Posterior vena cava (tissue), 2 donors: Measurements from ENCODE around the gene ZNF511. TPM values are rescaled to one million over a fixed set of nuclear protein-coding genes. Genes with fewer than 3 reads are reported as not detected.
A peak's percentile ranks its signal among the peaks of the same experiment; 100 is the strongest.

Source experiments
- DNase-seq: peaks from one replicate; pipeline ENCODE4 v3.0.0-alpha.2; 2020; ENCODE audit warnings: low spot score
- intact Hi-C, 2 donors: fragments of 100-400 bp; cut with DNase I; formaldehyde crosslinking; loops; one replicate each; pipeline versions ENCODE4 v1.14.1 to v1.14.2; 2022 to 2023
- total RNA-seq, 2 donors: library from RNA; stranded (reverse); fragmentation: NEBNext Ultra II Directional; extraction: Animal tissue kit (Norgen Biotek cat#: 25700); gene quantifications; one replicate each; pipeline ENCODE4 v1.2.1, GENCODE V29; 2021
- donor health status: DM: yes; HTN: yes; CAD: no.
- donor health status: DM: yes; HTN: yes; CAD: no.

ZNF511 gene
- total RNA-seq, 2 donors from 2014 or later = 27.4 to 30.7 TPM

DNA sequence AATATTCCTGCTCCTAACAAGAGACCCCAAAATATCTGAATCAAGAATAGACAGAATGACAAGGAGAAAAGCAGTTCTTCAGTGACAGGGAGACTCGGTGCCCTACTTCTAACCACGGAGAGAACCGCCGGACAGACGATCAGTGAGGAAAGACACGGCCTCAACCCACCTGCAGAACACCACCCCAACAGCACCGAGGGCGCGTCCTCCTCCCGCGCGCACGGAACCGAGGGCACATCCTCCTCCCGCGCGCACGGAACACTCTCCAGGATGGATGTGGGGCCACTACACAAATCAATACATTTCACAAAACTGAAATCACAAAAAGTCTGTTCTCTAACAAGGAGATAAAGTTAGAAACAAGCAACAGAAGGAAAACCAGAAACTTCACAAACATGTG, 22.3 kb upstream of the ZNF511 start:
- DNase-seq = no peak
- intact Hi-C loops = no loop called here

- no peak for DNase-seq
- intact Hi-C loops = no loop called here
Observed at GRCh38 chr10:133287832-133288500, 20.7 kb upstream of the ZNF511 start.

GRCh38 chr10:133289761-133290160, 19.0 kb upstream of the ZNF511 start:
- intact Hi-C loops = loop anchor here in 1 of 2 donors (1.0 kb wide), 1 partner anchor 31 kb away; no protein-coding TSS in a partner anchor

GRCh38 chr10:133292919-133293809, 15.6 kb upstream of the ZNF511 start:
- no peak for DNase-seq
- intact Hi-C loops = no loop called here

More at GRCh38 chr10:133289761-133290160, 19.0 kb upstream of the ZNF511 start:
- no peak for DNase-seq

DNA sequence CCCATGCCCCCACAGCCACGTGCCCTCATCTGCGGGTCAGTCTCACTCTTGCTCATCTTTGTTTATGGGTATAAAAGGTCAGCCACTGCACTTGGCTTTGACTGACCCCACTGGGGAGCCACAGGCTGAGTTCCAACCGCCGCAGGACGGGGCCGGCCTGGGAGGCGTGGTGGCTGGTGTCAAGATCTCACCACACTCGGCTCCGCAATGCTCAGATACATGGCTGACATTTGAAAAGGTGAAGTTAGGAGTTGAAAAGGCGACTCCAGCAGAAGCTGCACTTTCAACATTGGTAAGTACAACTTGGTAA, 14.9 kb upstream of the ZNF511 start:
- DNase-seq = no peak
- intact Hi-C loops = no loop called here

DNA sequence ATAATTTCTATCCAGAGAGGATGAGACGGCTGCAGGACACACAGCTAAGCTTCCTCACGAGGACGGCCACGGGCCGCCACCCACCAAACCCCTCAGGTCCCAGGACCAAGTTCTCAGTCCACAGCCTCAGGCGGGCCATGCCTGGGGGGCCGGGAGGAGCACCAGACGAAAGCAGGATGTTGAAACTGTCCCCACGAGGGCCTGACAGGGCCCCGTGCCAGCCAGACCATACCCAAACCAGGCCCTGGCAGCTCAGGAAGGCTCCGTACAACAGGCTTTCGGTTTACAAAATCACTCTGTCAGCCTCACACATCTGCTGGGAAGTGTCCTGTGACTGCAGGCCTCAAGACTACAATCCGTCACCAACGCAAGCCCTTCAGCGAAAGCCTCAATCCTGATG, 14.5 kb upstream of the ZNF511 start:
- no peak for DNase-seq
- intact Hi-C loops = no loop called here

- no peak for DNase-seq
- intact Hi-C loops = no loop called here
Observed at GRCh38 chr10:133295426-133296320, 13.0 kb upstream of the ZNF511 start.

GRCh38 chr10:133297504-133297903, 11.2 kb upstream of the ZNF511 start:
- DNase-seq = no peak
- intact Hi-C loops = no loop called here

- intact Hi-C loops = no loop called here
Observed at GRCh38 chr10:133298466-133298865, 10.2 kb upstream of the ZNF511 start.

GRCh38 chr10:133299224-133299623, 9.5 kb upstream of the ZNF511 start:
- DNase-seq = no peak
- intact Hi-C loops = no loop called here

More at GRCh38 chr10:133298466-133298865, 10.2 kb upstream of the ZNF511 start:
- no peak for DNase-seq

DNA sequence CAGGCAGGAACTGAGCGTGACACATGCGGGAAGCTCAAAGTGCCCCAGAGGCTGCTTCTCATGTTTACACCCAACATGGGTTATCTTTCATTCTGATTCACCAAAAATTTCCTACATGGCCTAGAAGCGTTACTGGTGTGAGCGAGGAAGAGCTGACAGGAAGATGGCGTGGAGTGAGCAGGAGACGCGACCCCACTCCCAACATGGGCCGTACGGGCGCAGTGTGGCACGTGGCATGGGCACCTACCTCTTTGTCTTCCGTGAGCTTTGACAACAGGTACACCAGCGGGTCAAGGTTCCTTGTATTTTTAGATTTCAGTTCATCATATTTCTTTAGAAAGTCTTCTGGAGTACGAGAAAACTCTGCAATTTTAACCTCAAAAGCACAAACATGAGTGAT, 9.0 kb upstream of the ZNF511 start:
- intact Hi-C loops = no loop called here
- no peak for DNase-seq

DNA sequence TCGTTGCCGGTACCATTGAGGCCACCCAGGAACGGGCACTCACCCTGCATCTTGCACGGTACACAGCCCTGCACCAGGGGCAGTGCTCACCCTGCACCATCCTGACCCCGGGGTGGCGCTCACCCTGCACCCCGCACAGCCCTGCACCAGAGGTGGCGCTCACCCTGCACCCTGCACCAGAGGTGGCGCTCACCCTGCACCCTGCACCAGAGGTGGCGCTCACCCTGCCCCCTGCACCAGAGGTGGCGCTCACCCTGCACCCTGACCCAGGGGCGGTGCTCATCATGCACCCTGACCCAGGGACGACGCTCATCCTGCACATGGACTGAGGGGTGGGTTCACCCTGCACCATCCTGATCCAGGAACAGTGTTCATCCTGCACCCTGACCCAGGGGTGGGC, 6.5 kb upstream of the ZNF511 start:
- intact Hi-C loops = no loop called here
- no peak for DNase-seq

- intact Hi-C loops = no loop called here
- DNase-seq = no peak
Observed at GRCh38 chr10:133303206-133303605, 5.5 kb upstream of the ZNF511 start.

DNA sequence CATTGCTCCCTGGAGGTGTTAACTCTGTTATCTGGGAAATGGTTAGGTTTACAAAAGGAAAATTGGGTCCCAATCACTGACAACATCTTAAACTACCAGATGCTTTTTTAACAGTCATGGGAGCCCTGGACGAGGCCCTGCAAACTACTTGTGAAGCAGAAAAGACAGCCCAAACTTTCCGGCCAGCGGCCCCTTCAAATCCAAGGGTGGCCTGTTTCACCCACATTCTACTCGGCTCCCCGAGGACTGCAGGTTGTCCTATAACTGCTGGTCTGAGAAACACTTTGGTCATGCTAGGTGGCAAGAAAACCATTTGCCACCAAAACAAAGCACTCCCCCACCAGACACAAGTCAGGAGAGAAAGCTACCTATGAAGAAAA, 2.6 kb upstream of the ZNF511 start:
- DNase-seq = no peak
- intact Hi-C loops = no loop called here

DNA sequence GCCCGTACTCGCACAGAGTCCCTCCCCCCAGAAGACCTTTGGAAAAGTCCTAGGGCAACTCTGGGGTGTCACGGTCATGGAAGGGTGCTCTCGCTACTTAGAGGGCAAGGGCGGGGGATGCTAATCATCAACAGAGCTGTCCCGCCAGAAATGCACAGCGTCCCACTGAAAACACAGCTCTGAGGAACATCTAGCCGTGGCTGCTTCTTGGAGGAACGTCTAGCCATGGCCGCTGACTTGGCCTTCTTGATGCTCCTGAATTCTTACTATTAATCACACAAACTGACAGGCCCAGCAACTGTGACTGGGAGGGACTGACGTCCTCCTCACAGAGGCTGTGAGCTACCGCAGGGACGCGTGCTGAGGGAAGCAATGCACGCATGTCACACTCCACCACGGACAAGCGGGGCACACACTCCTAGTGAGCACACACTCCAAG, 1.8 kb upstream of the ZNF511 start:
- intact Hi-C loops = no loop called here

GRCh38 chr10:133307776-133308420, 816 bp upstream of the ZNF511 start:
- DNase-seq = peak; percentile 89

More for the DNA sequence above, 1.8 kb upstream of the ZNF511 start:
- DNase-seq = no peak

GRCh38 chr10:133309100-133309719, 496 bp downstream of the ZNF511 start:
- intact Hi-C loops = no loop called here

More at GRCh38 chr10:133307776-133308420, 816 bp upstream of the ZNF511 start:
- intact Hi-C loops = no loop called here

GRCh38 chr10:133309720-133310398, 1.1 kb downstream of the ZNF511 start:
- intact Hi-C loops = no loop called here
- DNase-seq = no peak

More at GRCh38 chr10:133309100-133309719, 496 bp downstream of the ZNF511 start:
- DNase-seq = peak; percentile 99
